A549 (cell line): Measurements from ENCODE around the gene FJX1. TPM values are rescaled to one million over a fixed set of nuclear protein-coding genes. Genes with fewer than 3 reads are reported as not detected.
A peak's percentile ranks its signal among the peaks of the same experiment; 100 is the strongest.

Experiments
- ATAC-seq, 2 experiments: fragments of 200-7000 bp in 1 of 2; fragments of >200 bp in 1 of 2; cut with Nextera tagmentation in 1 of 2; cut with Tn5 transposase in 1 of 2; 3 replicates each; pipeline versions ENCODE4 v1.8.0 to v1.9.1; 2018 to 2020; ENCODE audit warnings: mild to moderate bottlenecking in 1 of 2, moderate library complexity in 1 of 2
- CTCF ChIA-PET: fragments of 300-600 bp; sonication (Branson Sonifier 250); formaldehyde crosslinking; extraction: SDS; loops from one replicate; lab custom pipeline; 2021; ENCODE audit warnings: antibody characterized with exemption, inconsistent platforms; lab: Yijun Ruan, JAX
- POLR2A ChIA-PET: fragments of 350-600 bp; formaldehyde crosslinking; extraction: SDS; loops from one replicate; lab custom pipeline; 2021; ENCODE audit warnings: antibody characterized with exemption, inconsistent platforms; lab: Yijun Ruan, JAX
- DNase-seq, 2 experiments: peaks; one replicate each; pipeline versions ENCODE4 v3.0.0 to v3.0.0-alpha.2; 2011 to 2016; ENCODE audit warnings: low read depth in 1 of 2, low spot score in 1 of 2
- FAIRE-seq: peaks from 2 replicates; lab custom pipeline; 2011; peaks lifted over from hg19 to GRCh38; lab: Jason Lieb, UNC
- H3K27ac ChIP-seq, 2 experiments: fragments of >200 bp; sonication (Bioruptor Twin); formaldehyde crosslinking; 3 replicates each; pipeline ENCODE4 v1.5.1; 2016 to 2017
- H3K4me1 ChIP-seq: fragments of >200 bp; sonication (Bioruptor Twin); formaldehyde crosslinking; 3 replicates; pipeline ENCODE4 v1.6.1; 2016
- H3K4me2 ChIP-seq: fragments of >200 bp; sonication (Bioruptor Twin); formaldehyde crosslinking; 3 replicates; pipeline ENCODE4 v1.6.1; 2016
- H3K4me3 ChIP-seq: fragments of >200 bp; sonication (Bioruptor Twin); formaldehyde crosslinking; 3 replicates; pipeline ENCODE4 v1.5.1; 2016
- H3K9me3 ChIP-seq: fragments of >200 bp; sonication (Bioruptor Twin); formaldehyde crosslinking; 3 replicates; pipeline ENCODE4 v1.6.1; 2016
- CBX2 ChIP-seq: fragments of 200-600 bp; sonication (generic); IDR thresholded peaks from 2 replicates; pipeline ENCODE4 v1.6.1; 2016; ENCODE audit warnings: low read depth, mild to moderate bottlenecking, borderline replicate concordance
- CBX8 ChIP-seq: fragments of 200-600 bp; sonication (generic); IDR thresholded peaks from 2 replicates; pipeline ENCODE4 v1.6.1; 2016
- CEBPB ChIP-seq, 2 experiments: fragments of >200 bp in 1 of 2; sonication (Bioruptor Twin) in 1 of 2; formaldehyde crosslinking in 1 of 2; IDR thresholded peaks; 2 replicates each; pipeline ENCODE4 v1.6.1; 2012 to 2016
- CHD2 ChIP-seq: fragments of 150-350 bp; IDR thresholded peaks from 2 replicates; pipeline ENCODE4 v1.6.1; 2014; ENCODE audit warnings: low read length; ENCODE audit not compliant: partially characterized antibody
- CHD4 ChIP-seq: fragments of 200-600 bp; sonication (generic); IDR thresholded peaks from 2 replicates; pipeline ENCODE4 v1.6.1; 2016; ENCODE audit warnings: antibody characterized with exemption, mild to moderate bottlenecking, borderline replicate concordance
- E2F6 ChIP-seq: IDR thresholded peaks from 2 replicates; pipeline ENCODE4 v1.6.1; 2012; ENCODE audit warnings: low read depth, borderline replicate concordance
- EHMT2 ChIP-seq: fragments of 200-600 bp; sonication (generic); IDR thresholded peaks from 2 replicates; pipeline ENCODE4 v1.6.1; 2016; ENCODE audit warnings: antibody characterized with exemption, low read depth, mild to moderate bottlenecking, moderate library complexity
- EP300 ChIP-seq, 2 experiments: fragments of >200 bp; sonication (Bioruptor Twin); formaldehyde crosslinking; IDR thresholded peaks; 2 replicates in 1 of 2; 3 replicates in 1 of 2; pipeline ENCODE4 v1.6.1; 2016 to 2017
- ESRRA ChIP-seq: fragments of 150-350 bp; IDR thresholded peaks from 2 replicates; pipeline ENCODE4 v1.6.1; 2014; ENCODE audit warnings: mild to moderate bottlenecking, low read length, borderline replicate concordance
- FOSL2 ChIP-seq, 2 experiments: fragments of 450-650 bp in 1 of 2; fragments of >200 bp in 1 of 2; sonication (Bioruptor Twin) in 1 of 2; formaldehyde crosslinking; IDR thresholded peaks; 2 replicates each; pipeline versions ENCODE4 v1.5.0 to v1.6.1; 2016 to 2020; ENCODE audit warnings: mild to moderate bottlenecking in 1 of 2, moderate library complexity in 1 of 2
- GATA3 ChIP-seq: IDR thresholded peaks from 2 replicates; pipeline ENCODE4 v1.6.1; 2012; ENCODE audit warnings: borderline replicate concordance
- HDAC2 ChIP-seq: fragments of 200-600 bp; sonication (generic); IDR thresholded peaks from 2 replicates; pipeline ENCODE4 v1.6.1; 2016
- HEYL ChIP-seq: fragments of 250-450 bp; sonication (Bioruptor Pico); IDR thresholded peaks from 2 replicates; pipeline ENCODE4 v1.8.0; 2021; ENCODE audit warnings: mild to moderate bottlenecking, moderate library complexity
- HOXB13 ChIP-seq: fragments of 250-450 bp; sonication (Bioruptor Pico); IDR thresholded peaks from 2 replicates; pipeline ENCODE4 v1.5.0; 2020; ENCODE audit warnings: low read depth, mild to moderate bottlenecking, moderate library complexity
- JUN ChIP-seq, 2 experiments: fragments of >200 bp; sonication (Bioruptor Twin); formaldehyde crosslinking; IDR thresholded peaks; 2 replicates in 1 of 2; 3 replicates in 1 of 2; pipeline ENCODE4 v1.6.1; 2016 to 2017
- KDM1A ChIP-seq: fragments of 200-600 bp; sonication (generic); IDR thresholded peaks from 2 replicates; pipeline ENCODE4 v1.6.1; 2016; ENCODE audit warnings: low read depth, mild to moderate bottlenecking
- NFE2L2 ChIP-seq: fragments of 150-350 bp; conservative IDR thresholded peaks from 2 replicates; pipeline ENCODE4 v1.6.1; 2014; ENCODE audit warnings: low read length
- NPAS2 ChIP-seq: fragments of 250-450 bp; sonication (Bioruptor Pico); IDR thresholded peaks from 2 replicates; pipeline ENCODE4 v1.8.0; 2022; ENCODE audit warnings: mild to moderate bottlenecking, moderate library complexity, borderline replicate concordance
- POLR2A ChIP-seq: IDR thresholded peaks from 2 replicates; pipeline ENCODE4 v1.6.1; 2012; ENCODE audit warnings: mild to moderate bottlenecking, low read length
- POLR2AphosphoS2 ChIP-seq: conservative IDR thresholded peaks from 2 replicates; pipeline ENCODE4 v1.6.1; 2012; ENCODE audit warnings: low read length, improper control_type of control experiment, inconsistent platforms
- RARB ChIP-seq: fragments of 250-450 bp; sonication (Bioruptor Pico); IDR thresholded peaks from 2 replicates; pipeline ENCODE4 v1.8.0; 2021; ENCODE audit warnings: mild to moderate bottlenecking, moderate library complexity
- RFX5 ChIP-seq: fragments of 450-650 bp; IDR thresholded peaks from 2 replicates; pipeline ENCODE4 v1.7.1; 2014; ENCODE audit warnings: antibody characterized with exemption, mild to moderate bottlenecking, moderate library complexity
- RNF2 ChIP-seq: fragments of 200-600 bp; sonication (generic); IDR thresholded peaks from 2 replicates; pipeline ENCODE4 v1.6.1; 2016; ENCODE audit warnings: low read depth, mild to moderate bottlenecking, antibody characterized with exemption, moderate library complexity, borderline replicate concordance
- SMC3 ChIP-seq: fragments of >200 bp; sonication (Bioruptor Twin); formaldehyde crosslinking; IDR thresholded peaks from 3 replicates; pipeline ENCODE4 v1.6.1; 2018; ENCODE audit warnings: inconsistent platforms
- TFCP2L1 ChIP-seq: fragments of 250-450 bp; sonication (Bioruptor Pico); IDR thresholded peaks from 2 replicates; pipeline ENCODE4 v1.5.0; 2021; ENCODE audit warnings: mild to moderate bottlenecking
- ZC3H11A ChIP-seq: fragments of 450-650 bp; IDR thresholded peaks from 2 replicates; pipeline ENCODE4 v1.6.1; 2014; ENCODE audit warnings: antibody characterized with exemption, mild to moderate bottlenecking
- WGBS: methylation state at CpG from one replicate; pipeline ENCODE4 v1.1.6; 2017; ENCODE audit errors: missing lambda C conversion rate; 5-methylcytosine and 5-hydroxymethylcytosine counted together
- polyA plus RNA-seq, 4 experiments: library from polyadenylated mRNA; depleted of rRNA in 3 of 4; stranded (reverse); fragments of >200 nt; fragmentation: RNase III in 1 of 4; extraction: RNeasy Plus Mini Kit Qiagen cat#74134 plus additional on column Dnase treatment in 1 of 4; gene quantifications; 2 replicates in 3 of 4; 3 replicates in 1 of 4; pipeline ENCODE4 v1.2.3, GENCODE V29; 2011 to 2017
- TF ChIP-seq, protein P1 (sequence below): fragments of >200 bp; sonication (Bioruptor Twin); formaldehyde crosslinking; IDR thresholded peaks from 3 replicates; pipeline ENCODE4 v1.6.1; 2016
- TF ChIP-seq, protein P2 (sequence below): fragments of >200 bp; sonication (Bioruptor Twin); formaldehyde crosslinking; IDR thresholded peaks from 2 replicates; pipeline ENCODE4 v1.6.1; 2016
- TF ChIP-seq, protein P3 (sequence below): IDR thresholded peaks from 2 replicates; pipeline ENCODE4 v1.6.1; 2012

Gene FJX1
- polyA plus RNA-seq, 2 of the 4 experiments (the other 2 are of a cell fraction), result 7.1 to 14.5 TPM

DNA sequence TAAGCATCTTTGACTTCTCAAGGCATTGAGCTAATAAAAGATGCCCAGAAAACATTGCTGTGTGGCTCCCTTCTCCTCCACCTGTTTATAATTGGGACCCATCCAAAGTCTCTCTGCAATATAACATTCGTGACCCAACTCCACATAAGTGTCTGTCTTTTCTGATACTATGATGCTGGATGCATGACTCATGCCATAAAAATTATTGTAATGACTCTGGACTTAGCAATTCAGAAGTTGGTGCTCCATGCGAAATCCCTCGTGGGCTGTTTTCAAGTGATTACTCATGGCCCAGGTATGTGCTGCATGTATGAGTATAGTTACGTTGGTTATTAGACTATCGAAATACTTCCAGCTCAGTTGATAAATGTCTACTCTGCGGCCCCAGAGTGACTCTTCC, 11.7 kb downstream of the FJX1 start (continued):
- TF ChIP-seq, protein P1, sequence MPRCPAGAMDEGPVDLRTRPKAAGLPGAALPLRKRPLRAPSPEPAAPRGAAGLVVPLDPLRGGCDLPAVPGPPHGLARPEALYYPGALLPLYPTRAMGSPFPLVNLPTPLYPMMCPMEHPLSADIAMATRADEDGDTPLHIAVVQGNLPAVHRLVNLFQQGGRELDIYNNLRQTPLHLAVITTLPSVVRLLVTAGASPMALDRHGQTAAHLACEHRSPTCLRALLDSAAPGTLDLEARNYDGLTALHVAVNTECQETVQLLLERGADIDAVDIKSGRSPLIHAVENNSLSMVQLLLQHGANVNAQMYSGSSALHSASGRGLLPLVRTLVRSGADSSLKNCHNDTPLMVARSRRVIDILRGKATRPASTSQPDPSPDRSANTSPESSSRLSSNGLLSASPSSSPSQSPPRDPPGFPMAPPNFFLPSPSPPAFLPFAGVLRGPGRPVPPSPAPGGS, result no peak
- TF ChIP-seq NPAS2 (CRISPR knock-in tag), result no peak
- TF ChIP-seq CEBPB (IDR thresholded peaks at IDR 0.05), result no peak
- TF ChIP-seq SMC3, result no peak
- TF ChIP-seq HOXB13 (CRISPR knock-in tag), result no peak
- TF ChIP-seq HDAC2, result no peak
- TF ChIP-seq EHMT2, result no peak
- TF ChIP-seq ESRRA, result no peak
- no peak for TF ChIP-seq CBX8
- TF ChIP-seq CHD4, result no peak
- TF ChIP-seq FOSL2 (IDR thresholded peaks at IDR 0.05), result peak; percentile 93
- peak; percentile 93 for TF ChIP-seq FOSL2 (CRISPR knock-in tag; IDR thresholded peaks at IDR 0.05)
- no peak for TF ChIP-seq RFX5
- TF ChIP-seq, protein P2, sequence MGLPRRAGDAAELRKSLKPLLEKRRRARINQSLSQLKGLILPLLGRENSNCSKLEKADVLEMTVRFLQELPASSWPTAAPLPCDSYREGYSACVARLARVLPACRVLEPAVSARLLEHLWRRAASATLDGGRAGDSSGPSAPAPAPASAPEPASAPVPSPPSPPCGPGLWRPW, result no peak
- TF ChIP-seq JUN (IDR thresholded peaks at IDR 0.05), result peak in 1 of 2 experiments; percentile 57; a peak in 3 of 5 replicates
- no peak for TF ChIP-seq RNF2
- no peak for TF ChIP-seq NFE2L2
- no peak for TF ChIP-seq CHD2
- TF ChIP-seq ZC3H11A, result no peak
- no peak for TF ChIP-seq E2F6
- no peak for TF ChIP-seq POLR2A
- TF ChIP-seq, all 56 proteins: peak for 6

- FAIRE-seq, result peak; percentile 43
- Histone ChIP-seq H3K27ac (0 out of 6 replicates have a peak overlapping the region, but pooled peaks of 1 of the 2 experiments have one; percentile 13), H3K4me2 (no peak overlapping the region), H3K4me1 (peaks cover 35% of the 10 kb centered on the region), H3K4me3 (no peak overlapping the region), H3K9me3 (no peaks in the 10 kb centered on the region)
- POLR2A ChIA-PET, result no interaction called here
- 48% methylated on average over 3 of the region's 3 CpGs for WGBS
- CTCF ChIA-PET, result no interaction called here
- no peak for ATAC-seq
- DNase-seq, result no peak
- TF ChIP-seq EHMT2, result no peak
- no peak for TF ChIP-seq CBX2
- TF ChIP-seq TFCP2L1, result no peak
- no peak for TF ChIP-seq POLR2AphosphoS2
- TF ChIP-seq HOXB13 (CRISPR knock-in tag), result no peak
- no peak for TF ChIP-seq EP300 (IDR thresholded peaks at IDR 0.05)
- no peak for TF ChIP-seq KDM1A
- no peak for TF ChIP-seq HDAC2
- no peak for TF ChIP-seq RNF2
- TF ChIP-seq NFE2L2, result no peak
- no peak for TF ChIP-seq HEYL (CRISPR knock-in tag)
- TF ChIP-seq RARB (CRISPR knock-in tag), result no peak
- no peak for TF ChIP-seq GATA3
- TF ChIP-seq, protein P3, sequence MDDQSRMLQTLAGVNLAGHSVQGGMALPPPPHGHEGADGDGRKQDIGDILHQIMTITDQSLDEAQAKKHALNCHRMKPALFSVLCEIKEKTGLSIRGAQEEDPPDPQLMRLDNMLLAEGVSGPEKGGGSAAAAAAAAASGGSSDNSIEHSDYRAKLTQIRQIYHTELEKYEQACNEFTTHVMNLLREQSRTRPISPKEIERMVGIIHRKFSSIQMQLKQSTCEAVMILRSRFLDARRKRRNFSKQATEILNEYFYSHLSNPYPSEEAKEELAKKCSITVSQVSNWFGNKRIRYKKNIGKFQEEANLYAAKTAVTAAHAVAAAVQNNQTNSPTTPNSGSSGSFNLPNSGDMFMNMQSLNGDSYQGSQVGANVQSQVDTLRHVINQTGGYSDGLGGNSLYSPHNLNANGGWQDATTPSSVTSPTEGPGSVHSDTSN, result no peak
These were observed 13.6 kb downstream of the FJX1 start for GRCh38 chr11:35631891-35632290.
